ENCODE data around the gene TNKS1BP1. TPM values are rescaled to one million over a fixed set of nuclear protein-coding genes. Genes with fewer than 3 reads are reported as not detected.

The TNKS1BP1 gene
- total and polyA plus RNA-seq, 2 of the 8 experiments (the other 6 are each of a cell fraction or from before 2014, with no cell fraction given): 50.0 to 122 TPM

DNA sequence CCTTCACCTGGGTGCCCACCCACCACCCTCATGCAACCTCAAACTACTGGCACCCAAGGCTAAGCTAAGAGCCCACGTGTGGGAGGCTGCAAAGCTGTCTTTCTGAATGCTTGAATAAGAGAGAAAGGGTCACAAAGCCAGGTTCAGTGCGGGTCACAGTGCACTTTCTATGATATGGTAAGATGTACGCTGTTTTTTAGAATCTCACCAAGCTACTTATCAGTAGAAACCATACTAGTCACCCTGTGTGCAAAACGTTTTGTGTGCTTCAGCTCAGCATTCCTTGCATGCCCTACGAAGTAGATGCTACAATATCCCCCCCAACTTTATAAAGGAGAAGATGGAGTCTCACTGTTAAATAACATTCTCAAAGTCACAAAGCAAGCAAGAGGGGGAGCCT, 28.3 kb upstream of the TNKS1BP1 start:
- H3K79me1 ChIP-seq (ENCODE audit: low read depth, low read length): no peaks in the 10 kb centered on the region
- H2BK120ac ChIP-seq (replicated peaks; ENCODE audit: low read depth, low read length): no peak overlapping the region
- H2BK5ac ChIP-seq (ENCODE audit: low read depth, low read length): no peak overlapping the region
- no peak overlapping the region for H3K4me2 ChIP-seq (ENCODE audit: insufficient read depth in 1 of 2, low read depth in 2 of 2, low read length in 2 of 2)
- H3K36me3 ChIP-seq (ENCODE audit: control insufficient read depth in 2 of 4, insufficient read depth in 4 of 4, low read length in 3 of 4): no peaks in the 10 kb centered on the region
- CTCF ChIA-PET (ENCODE audit: partially characterized antibody): interaction anchor here (0.6 to 2.2 kb wide), 13 partner anchors 10 to 190 kb away, joined by 3 to 8 read pairs (median 3); no protein-coding TSS in a partner anchor
- peaks cover 0 to 2% (median under 1%) of the 10 kb centered on the region in 4 experiments; a peak in 1 of 7 replicates for H3K27me3 ChIP-seq (replicated peaks in 1 of 4; ENCODE audit: control insufficient read depth in 3 of 4, extremely low read depth in 1 of 4, insufficient read depth in 3 of 4, low read length in 3 of 4)
- H4K20me1 ChIP-seq (replicated peaks in 1 of 2; ENCODE audit: control insufficient read depth in 1 of 2, insufficient read depth in 2 of 2, low read length in 2 of 2): no peaks in the 10 kb centered on the region
- H3K4ac ChIP-seq (replicated peaks; ENCODE audit: insufficient read length, low read depth, low read length): no peak overlapping the region
- H4K5ac ChIP-seq (ENCODE audit: insufficient read length, low read depth, low read length): no peak overlapping the region
- FAIRE-seq: no peak
- POLR2A ChIA-PET (ENCODE audit: partially characterized antibody): interaction anchor here (0.8 to 1.9 kb wide), 9 partner anchors 10 to 296 kb away, joined by 3 to 5 read pairs (median 3); partner anchors contain the start of genes SSRP1 and TNKS1BP1
- H3K79me2 ChIP-seq (ENCODE audit: control insufficient read depth in 1 of 2, insufficient read depth in 2 of 2, low read length in 2 of 2): no peaks in the 10 kb centered on the region
- no peak overlapping the region for H3K4me3 ChIP-seq (ENCODE audit: extremely low read depth in 1 of 4, insufficient read depth in 2 of 4, low read depth in 3 of 4, low read length in 4 of 4)
- WGBS, 2 experiments (ENCODE audit: extremely low coverage in 1 of 2, insufficient coverage in 1 of 2, insufficient read length in 1 of 2, insufficient replicate concordance in 2 of 2, low coverage in 1 of 2, low lambda C conversion rate in 2 of 2, missing lambda C conversion rate in 1 of 2): 69% methylated on average over 5 of the region's 5 CpGs; no CpG with 5 or more reads in 1 of the 2 experiments
- no peak overlapping the region for H2BK20ac ChIP-seq (ENCODE audit: low read length)
- no peak overlapping the region for H3K14ac ChIP-seq (ENCODE audit: insufficient read length)
- H4K91ac ChIP-seq (replicated peaks; ENCODE audit: insufficient read length, low read length): no peak overlapping the region
- no peak overlapping the region for H3K27ac ChIP-seq (ENCODE audit: low read depth, low read length)
- H3K9me3 ChIP-seq (ENCODE audit: insufficient read depth in 2 of 2, low read depth in 1 of 2, low read length in 1 of 2): no peaks in the 10 kb centered on the region
- no peak overlapping the region for H2BK12ac ChIP-seq (ENCODE audit: low read depth, low read length)
- no peak overlapping the region for H2BK15ac ChIP-seq (ENCODE audit: low read length)
- H2AK5ac ChIP-seq (ENCODE audit: low read depth, low read length): no peak overlapping the region
- no peak overlapping the region for H3K18ac ChIP-seq (ENCODE audit: extremely low read depth, low read length)
- peak overlapping the region; percentile 68; the same call in 1 of the 2 replicates for H2AFZ ChIP-seq (ENCODE audit: low read length)
- no peak overlapping the region; the same call in 1 of the 2 replicates for H4K8ac ChIP-seq (ENCODE audit: extremely low read depth, insufficient read depth, low read length)
- peaks cover 1 to 4% (median 4%) of the 10 kb centered on the region in 4 experiments; a peak in 5 of 7 replicates for H3K4me1 ChIP-seq (replicated peaks in 1 of 4; ENCODE audit: control insufficient read depth in 3 of 4, insufficient read depth in 4 of 4, low read length in 3 of 4)
- peaks cover 3% of the 10 kb centered on the region for H3K23me2 ChIP-seq (ENCODE audit: low read depth, low read length)
- H3K56ac ChIP-seq (replicated peaks; ENCODE audit: insufficient read length, low read depth, low read length): no peak overlapping the region
- H3K9ac ChIP-seq (replicated peaks in 1 of 4; ENCODE audit: extremely low read depth in 1 of 4, low read depth in 3 of 4, low read length in 3 of 4): no peak overlapping the region
- no peak for DNase-seq (ENCODE audit: low read depth in 1 of 2, low spot score in 2 of 2)
- H3K23ac ChIP-seq (ENCODE audit: insufficient read length): no peak overlapping the region
- no peak for TF ChIP-seq CHD2 (IDR thresholded peaks at IDR 0.05; ENCODE audit: low read length)
- no peak for TF ChIP-seq TEAD4 (IDR thresholded peaks at IDR 0.05; ENCODE audit: low read depth, low read length)
- TF ChIP-seq ATF2 (IDR thresholded peaks at IDR 0.05; ENCODE audit: low read length): no peak
- no peak for TF ChIP-seq JUN (IDR thresholded peaks at IDR 0.05; ENCODE audit: low read depth, low read length)
- no peak for TF ChIP-seq RNF2 (IDR thresholded peaks at IDR 0.05; ENCODE audit: borderline replicate concordance, low read depth, low read length, missing control alignments, poor library complexity, severe bottlenecking)
- TF ChIP-seq GABPA (IDR thresholded peaks at IDR 0.05; ENCODE audit: borderline replicate concordance, insufficient read depth, low read length): no peak
- TF ChIP-seq, protein P1, sequence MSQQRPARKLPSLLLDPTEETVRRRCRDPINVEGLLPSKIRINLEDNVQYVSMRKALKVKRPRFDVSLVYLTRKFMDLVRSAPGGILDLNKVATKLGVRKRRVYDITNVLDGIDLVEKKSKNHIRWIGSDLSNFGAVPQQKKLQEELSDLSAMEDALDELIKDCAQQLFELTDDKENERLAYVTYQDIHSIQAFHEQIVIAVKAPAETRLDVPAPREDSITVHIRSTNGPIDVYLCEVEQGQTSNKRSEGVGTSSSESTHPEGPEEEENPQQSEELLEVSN (IDR thresholded peaks at IDR 0.05): no peak
- TF ChIP-seq SP2 (IDR thresholded peaks at IDR 0.05; ENCODE audit: low read length): no peak
- TF ChIP-seq RXRA (IDR thresholded peaks at IDR 0.05; ENCODE audit: insufficient read depth, low read depth, low read length): no peak
- no peak for TF ChIP-seq POLR2AphosphoS5 (IDR thresholded peaks at IDR 0.05; ENCODE audit: low read depth, low read length)
